ENCODE results near the gene MDH1B. TPM values are rescaled to one million over a fixed set of nuclear protein-coding genes. Genes with fewer than 3 reads are reported as not detected.

MDH1B gene
- total RNA-seq, 4 donors from 2014 or later = 1.3 to 38.2 (median 4.8) TPM

DNA sequence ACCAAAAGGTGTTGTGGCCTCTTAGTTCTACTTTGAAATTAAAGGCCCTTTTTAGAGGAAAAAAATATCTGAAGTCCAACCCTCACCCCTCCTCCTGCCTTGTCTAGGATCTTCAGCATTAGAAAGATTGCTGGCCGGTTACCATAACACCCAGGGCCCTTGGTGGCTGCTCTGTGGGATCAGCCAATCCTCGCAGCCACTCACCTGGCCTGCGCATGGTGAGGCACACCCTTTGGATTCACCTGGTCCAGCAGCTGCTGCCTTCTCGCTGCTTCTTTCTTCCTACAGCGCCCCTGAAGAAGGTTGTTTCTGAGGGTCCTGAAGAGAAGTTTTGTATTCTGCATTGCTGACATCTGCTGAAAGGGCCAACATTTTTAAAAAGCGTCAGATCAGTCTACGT lies 72.2 kb downstream of the MDH1B start:
- no peak for DNase-seq
- no peaks in the 10 kb centered on the region for H3K4me1 ChIP-seq
- intact Hi-C loops (cut with DNase I; ENCODE audit: low total_unique reads) = loop anchor here (10.0 kb wide), 1 partner anchor 782 kb away; no protein-coding TSS in a partner anchor
- TF ChIP-seq, protein P1, sequence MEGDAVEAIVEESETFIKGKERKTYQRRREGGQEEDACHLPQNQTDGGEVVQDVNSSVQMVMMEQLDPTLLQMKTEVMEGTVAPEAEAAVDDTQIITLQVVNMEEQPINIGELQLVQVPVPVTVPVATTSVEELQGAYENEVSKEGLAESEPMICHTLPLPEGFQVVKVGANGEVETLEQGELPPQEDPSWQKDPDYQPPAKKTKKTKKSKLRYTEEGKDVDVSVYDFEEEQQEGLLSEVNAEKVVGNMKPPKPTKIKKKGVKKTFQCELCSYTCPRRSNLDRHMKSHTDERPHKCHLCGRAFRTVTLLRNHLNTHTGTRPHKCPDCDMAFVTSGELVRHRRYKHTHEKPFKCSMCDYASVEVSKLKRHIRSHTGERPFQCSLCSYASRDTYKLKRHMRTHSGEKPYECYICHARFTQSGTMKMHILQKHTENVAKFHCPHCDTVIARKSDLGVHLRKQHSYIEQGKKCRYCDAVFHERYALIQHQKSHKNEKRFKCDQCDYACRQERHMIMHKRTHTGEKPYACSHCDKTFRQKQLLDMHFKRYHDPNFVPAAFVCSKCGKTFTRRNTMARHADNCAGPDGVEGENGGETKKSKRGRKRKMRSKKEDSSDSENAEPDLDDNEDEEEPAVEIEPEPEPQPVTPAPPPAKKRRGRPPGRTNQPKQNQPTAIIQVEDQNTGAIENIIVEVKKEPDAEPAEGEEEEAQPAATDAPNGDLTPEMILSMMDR (IDR thresholded peaks at IDR 0.05) = no peak
- TF ChIP-seq POLR2A (IDR thresholded peaks at IDR 0.05) = no peak
- no peaks in the 10 kb centered on the region for H3K27me3 ChIP-seq
- no peaks in the 10 kb centered on the region for H3K9me3 ChIP-seq
- no peaks in the 10 kb centered on the region for H3K36me3 ChIP-seq
- no peak overlapping the region for H3K27ac ChIP-seq
- no peak overlapping the region for H3K4me3 ChIP-seq

DNA sequence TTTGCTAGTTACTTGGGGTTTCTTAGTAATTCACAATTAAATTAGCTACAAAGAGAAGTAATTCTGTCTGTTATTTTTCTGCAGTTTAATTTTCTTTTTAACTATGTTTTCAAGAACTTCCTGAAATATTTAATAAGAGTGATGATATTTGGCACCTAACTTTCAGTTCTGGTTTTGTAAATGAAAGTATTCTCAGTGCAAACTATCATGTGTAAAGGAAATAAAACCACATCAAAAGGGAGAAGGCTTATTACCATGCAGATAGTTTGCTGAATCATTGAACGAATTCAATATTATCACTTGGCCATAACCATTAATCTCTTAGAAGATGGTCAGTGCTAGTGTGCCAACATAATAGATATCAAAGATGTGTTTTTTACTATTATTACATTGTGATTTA lies 76.1 kb downstream of the MDH1B start:
- Histone ChIP-seq H3K4me3 (no peak overlapping the region), H3K36me3 (no peaks in the 10 kb centered on the region), H3K27me3 (no peaks in the 10 kb centered on the region), H3K4me1 (no peaks in the 10 kb centered on the region), H3K9me3 (no peaks in the 10 kb centered on the region), H3K27ac (no peak overlapping the region)
- DNase-seq = no peak
- no peak for TF ChIP-seq POLR2A (IDR thresholded peaks at IDR 0.05)
- TF ChIP-seq, protein P1 (IDR thresholded peaks at IDR 0.05) = no peak
- intact Hi-C loops (cut with DNase I; ENCODE audit: low total_unique reads) = no loop called here

DNA sequence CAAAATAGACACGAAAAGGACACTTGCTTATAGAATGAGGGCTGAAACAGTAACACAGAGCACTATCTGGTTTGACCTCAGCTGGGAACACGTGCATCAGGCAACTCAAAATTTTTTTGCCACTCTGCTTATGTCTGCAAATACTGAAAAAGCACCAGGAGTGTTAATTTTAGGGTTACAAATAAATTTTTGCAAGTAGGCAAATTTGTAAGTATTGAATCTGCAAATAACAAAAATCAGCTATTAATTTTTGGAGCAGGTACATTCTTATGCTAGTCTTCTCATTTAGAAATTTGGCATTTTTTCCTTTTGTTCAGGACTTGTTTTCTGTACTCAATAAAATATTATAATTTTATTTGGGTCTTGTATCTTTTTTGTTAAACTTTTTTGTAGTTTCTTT lies 76.7 kb downstream of the MDH1B start:
- no peak overlapping the region for H3K4me3 ChIP-seq
- H3K36me3 ChIP-seq = no peaks in the 10 kb centered on the region
- no peaks in the 10 kb centered on the region for H3K4me1 ChIP-seq
- no peaks in the 10 kb centered on the region for H3K27me3 ChIP-seq
- no peaks in the 10 kb centered on the region for H3K9me3 ChIP-seq
- TF ChIP-seq POLR2A (IDR thresholded peaks at IDR 0.05) = no peak
- TF ChIP-seq, protein P1 (IDR thresholded peaks at IDR 0.05) = no peak
- no peak overlapping the region for H3K27ac ChIP-seq
- intact Hi-C loops (cut with DNase I; ENCODE audit: low total_unique reads) = no loop called here
- DNase-seq = no peak

Small RNA genes lying within 50 kb of the gene (microRNA-seq; reads per million reads assigned to microRNA genes)
- gene MIR3130-1 (ENCODE audit: borderline microRNAs expressed, borderline replicate concordance) (not detected), gene MIR3130-2 (ENCODE audit: borderline microRNAs expressed, borderline replicate concordance) (not detected)

Small RNA genes lying within 50 kb of the gene (small RNA-seq; reads per million reads assigned to genes)
- not detected for gene MIR3130-2
- not detected for gene RF00019

Other genes with a start within 250 kb of the MDH1B start
- not detected for gene FAM237A, start 122.8 kb downstream of the MDH1B start, total RNA-seq
- not detected for gene DYTN, start 46.9 kb downstream of the MDH1B start, total RNA-seq
- gene FASTKD2, start 278 bp upstream of the MDH1B start, total RNA-seq = 10 to 100 TPM; 13.3 to 77.4 (median 39.1) TPM
- under 1 TPM in 1 of 4 donors, not detected in 3; 0.90 TPM for gene CPO, start 174.2 kb upstream of the MDH1B start, total RNA-seq